ENCODE data around the gene HACE1. TPM values are rescaled to one million over a fixed set of nuclear protein-coding genes. Genes with fewer than 3 reads are reported as not detected.

HACE1 gene
- total RNA-seq, 1 experiment from 2014 or later: 4.3 TPM

GRCh38 chr6:104699593-104700329, 160.0 kb downstream of the HACE1 start:
- Histone ChIP-seq H3K27me3 (ENCODE audit: low read length) (no peaks in the 10 kb centered on the region), H3K4me3 (ENCODE audit: low read length) (no peak overlapping the region), H3K36me3 (ENCODE audit: low read depth, low read length) (no peaks in the 10 kb centered on the region), H3F3A (ENCODE audit: low read length, unreplicated experiment) (no peaks in the 10 kb centered on the region), H4K20me1 (ENCODE audit: low read length) (no peaks in the 10 kb centered on the region), H3K4me1 (ENCODE audit: insufficient read depth, low read length) (peaks cover 9% of the 10 kb centered on the region), H3K79me2 (ENCODE audit: low read length) (no peaks in the 10 kb centered on the region), H3K9me2 (replicated peaks; ENCODE audit: low read length) (no peaks in the 10 kb centered on the region), H3K27ac (ENCODE audit: low read length) (no peak overlapping the region), H3K4me2 (ENCODE audit: low read length) (no peak overlapping the region), H3K9ac (ENCODE audit: low read length) (no peak overlapping the region), H2AFZ (ENCODE audit: low read length) (no peak overlapping the region), H3K9me3 (ENCODE audit: low read length) (no peaks in the 10 kb centered on the region)
- TF ChIP-seq CTCF (conservative IDR thresholded peaks at IDR 0.05; ENCODE audit: low read depth, low read length): no peak
- no peak for TF ChIP-seq EZH2phosphoT487 (IDR thresholded peaks at IDR 0.05; ENCODE audit: borderline replicate concordance, low read length)
- no peak for TF ChIP-seq EZH2 (IDR thresholded peaks at IDR 0.05; ENCODE audit: low read length, unreplicated experiment)
- DNase-seq (no peak), ATAC-seq (no peak)
- no TSS peak for BruUV-seq (replicated peaks)
- ChIA-PET POLR2A (ENCODE audit: unreplicated experiment) (no interaction called here), CTCF (no interaction called here)
- intact Hi-C loops (cut with micrococcal nuclease): no loop called here

GRCh38 chr6:104698979-104699378, 160.7 kb downstream of the HACE1 start:
- CTCF ChIA-PET: no interaction called here
- ATAC-seq: no peak
- H3K27ac ChIP-seq (ENCODE audit: low read length): no peak overlapping the region
- no peaks in the 10 kb centered on the region for H3K9me3 ChIP-seq (ENCODE audit: low read length)
- H3K9me2 ChIP-seq (replicated peaks; ENCODE audit: low read length): no peaks in the 10 kb centered on the region
- H3K4me2 ChIP-seq (ENCODE audit: low read length): no peak overlapping the region
- TF ChIP-seq EZH2phosphoT487 (IDR thresholded peaks at IDR 0.05; ENCODE audit: borderline replicate concordance, low read length) (no peak), EZH2 (IDR thresholded peaks at IDR 0.05; ENCODE audit: low read length, unreplicated experiment) (no peak), CTCF (conservative IDR thresholded peaks at IDR 0.05; ENCODE audit: low read depth, low read length) (no peak)
- no peaks in the 10 kb centered on the region for H3K27me3 ChIP-seq (ENCODE audit: low read length)
- H3K79me2 ChIP-seq (ENCODE audit: low read length): no peaks in the 10 kb centered on the region
- no peak overlapping the region for H3K9ac ChIP-seq (ENCODE audit: low read length)
- H3K4me3 ChIP-seq (ENCODE audit: low read length): no peak overlapping the region
- BruUV-seq (replicated peaks): no TSS peak
- no peaks in the 10 kb centered on the region for H3F3A ChIP-seq (ENCODE audit: low read length, unreplicated experiment)
- intact Hi-C loops (cut with micrococcal nuclease): no loop called here
- no peak overlapping the region for H2AFZ ChIP-seq (ENCODE audit: low read length)
- no peak for DNase-seq
- H3K36me3 ChIP-seq (ENCODE audit: low read depth, low read length): no peaks in the 10 kb centered on the region
- POLR2A ChIA-PET (ENCODE audit: unreplicated experiment): no interaction called here
- H4K20me1 ChIP-seq (ENCODE audit: low read length): no peaks in the 10 kb centered on the region
- H3K4me1 ChIP-seq (ENCODE audit: insufficient read depth, low read length): peaks cover 1% of the 10 kb centered on the region; the same call in 1 of the 2 replicates

- Histone ChIP-seq H3K4me3 (ENCODE audit: low read length) (no peak overlapping the region), H3K36me3 (ENCODE audit: low read depth, low read length) (no peaks in the 10 kb centered on the region), H3K4me2 (ENCODE audit: low read length) (no peak overlapping the region), H4K20me1 (ENCODE audit: low read length) (no peaks in the 10 kb centered on the region), H3F3A (ENCODE audit: low read length, unreplicated experiment) (no peaks in the 10 kb centered on the region), H3K9me2 (replicated peaks; ENCODE audit: low read length) (no peaks in the 10 kb centered on the region), H3K9ac (ENCODE audit: low read length) (no peak overlapping the region), H3K9me3 (ENCODE audit: low read length) (no peaks in the 10 kb centered on the region), H3K4me1 (ENCODE audit: insufficient read depth, low read length) (no peaks in the 10 kb centered on the region), H2AFZ (ENCODE audit: low read length) (no peak overlapping the region), H3K79me2 (ENCODE audit: low read length) (no peaks in the 10 kb centered on the region), H3K27me3 (ENCODE audit: low read length) (no peaks in the 10 kb centered on the region), H3K27ac (ENCODE audit: low read length) (no peak overlapping the region)
- DNase-seq: no peak
- ChIA-PET POLR2A (ENCODE audit: unreplicated experiment) (no interaction called here), CTCF (no interaction called here)
- no TSS peak for BruUV-seq (replicated peaks)
- no peak for ATAC-seq
- TF ChIP-seq CTCF (conservative IDR thresholded peaks at IDR 0.05; ENCODE audit: low read depth, low read length) (no peak), EZH2phosphoT487 (IDR thresholded peaks at IDR 0.05; ENCODE audit: borderline replicate concordance, low read length) (no peak), EZH2 (IDR thresholded peaks at IDR 0.05; ENCODE audit: low read length, unreplicated experiment) (no peak)
- intact Hi-C loops (cut with micrococcal nuclease): no loop called here
These were observed 167.7 kb downstream of the HACE1 start for GRCh38 chr6:104692008-104692407.

Data from PC-3 (cell line).